HPDE6-E6E7 (cell line): ENCODE results near the gene LPCAT4.
"Not testable (repeated sequence)": the region's sequence is repeated elsewhere in the genome, so short reads cannot be mapped to it uniquely, and the experiment has no call there.

ENCODE experiments used
- DNase-seq: peaks from one replicate; pipeline ENCODE4 v3.0.0; 2011; ENCODE audit warnings: missing footprints; ENCODE audit errors: extremely low spot score

Gene LPCAT4

DNA sequence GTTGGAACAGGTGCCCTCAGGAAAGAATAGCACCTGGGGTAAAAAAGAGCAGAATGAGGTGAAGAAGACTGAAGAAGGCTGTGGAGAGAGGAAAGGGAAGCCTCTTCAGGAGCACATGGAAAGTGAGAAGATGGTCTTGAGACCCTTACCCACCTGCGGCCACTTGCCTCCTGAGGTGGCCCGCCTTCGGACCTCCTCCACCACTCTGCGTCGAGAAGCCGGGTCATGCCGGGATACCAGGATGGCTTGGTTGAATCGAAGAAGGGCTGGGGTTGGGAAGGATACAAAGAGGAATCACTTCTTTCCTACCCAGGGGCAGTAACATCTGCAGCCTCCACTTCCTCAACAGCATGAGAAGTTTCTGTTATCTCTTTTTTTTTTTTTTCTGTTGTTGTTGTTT is 3.0 kb downstream of the LPCAT4 start:
- no peak for DNase-seq

DNA sequence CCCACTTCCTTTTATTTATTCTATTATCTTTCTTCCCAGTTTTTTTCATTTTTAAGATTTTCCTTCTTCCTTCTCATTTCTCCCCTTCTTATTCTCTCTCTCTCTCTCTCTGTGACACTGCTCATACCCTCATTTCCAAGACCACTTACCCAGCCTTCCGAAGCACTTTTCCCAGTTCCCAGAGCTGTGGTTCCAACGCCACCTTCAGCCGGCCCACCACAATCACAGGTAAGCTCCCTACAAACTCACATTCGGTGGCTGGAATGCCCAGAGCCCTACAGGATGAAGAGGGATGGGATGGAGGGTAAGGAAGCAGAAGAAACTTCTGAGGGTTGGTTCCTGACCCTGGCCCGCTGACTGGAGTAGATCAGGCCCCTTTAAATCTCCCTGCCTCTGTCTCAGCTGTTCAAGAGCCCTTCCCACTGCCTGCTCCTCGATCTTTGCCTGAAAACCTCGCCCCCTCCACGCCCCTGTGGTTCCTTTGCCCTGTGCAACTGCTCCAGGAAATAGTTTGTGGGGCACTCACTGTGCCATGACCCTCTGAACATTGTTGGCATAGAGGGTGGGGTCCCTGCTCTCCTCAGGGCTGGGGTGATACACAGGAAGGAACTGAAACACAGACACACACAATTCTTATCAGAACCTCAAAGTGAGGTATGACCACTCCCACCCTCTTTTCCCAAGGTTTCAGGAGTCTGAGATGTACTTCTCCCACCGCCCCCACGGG is 4.8 kb downstream of the LPCAT4 start:
- no peak for DNase-seq

- DNase-seq, result no peak
Measured at GRCh38 chr15:34361278-34361677, 5.7 kb downstream of the LPCAT4 start.

DNA sequence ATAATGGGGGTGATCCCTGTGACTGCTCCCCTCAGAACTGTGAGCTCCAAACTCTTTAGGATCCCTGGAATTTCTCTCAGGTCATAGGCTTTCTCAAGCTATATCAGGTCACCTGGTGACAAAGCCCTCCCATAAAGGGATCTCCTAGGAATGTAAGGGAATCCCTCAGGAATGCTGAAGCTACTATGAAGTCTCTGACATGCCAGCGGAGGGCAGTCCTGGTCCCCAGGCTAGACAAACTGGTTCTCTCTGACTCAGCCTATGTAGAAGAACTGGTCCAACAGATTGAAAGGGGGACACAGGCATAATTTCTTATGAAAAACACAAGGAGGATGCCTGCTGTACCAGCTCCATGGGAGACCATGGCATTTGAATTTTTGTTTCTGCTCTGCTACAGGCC is 6.7 kb downstream of the LPCAT4 start:
- DNase-seq, result peak; percentile 76

- DNase-seq, result peak; percentile 74
Measured at GRCh38 chr15:34359416-34359815, 7.6 kb downstream of the LPCAT4 start.

GRCh38 chr15:34358948-34359347 is 8.0 kb downstream of the LPCAT4 start:
- DNase-seq, result no peak

DNA sequence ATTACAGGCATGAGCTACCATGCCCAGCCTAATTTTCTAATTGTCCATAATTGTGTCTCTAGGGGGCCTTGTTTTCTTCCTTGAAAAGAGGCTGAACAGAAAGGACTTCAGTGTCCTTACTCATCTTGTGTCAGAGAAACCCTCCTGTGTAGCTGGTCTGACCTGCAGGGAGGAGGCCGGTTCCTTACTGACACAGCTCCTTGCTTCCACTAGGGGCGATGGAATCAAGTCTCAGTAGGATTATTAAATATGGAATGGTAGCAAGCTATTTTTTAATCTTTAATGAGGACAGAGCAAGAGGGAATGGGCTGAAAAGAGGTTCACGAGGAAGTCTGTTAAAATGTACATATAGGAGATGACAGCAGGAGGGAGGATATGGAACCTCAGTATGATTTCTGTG is 8.6 kb downstream of the LPCAT4 start:
- DNase-seq, result no peak

DNA sequence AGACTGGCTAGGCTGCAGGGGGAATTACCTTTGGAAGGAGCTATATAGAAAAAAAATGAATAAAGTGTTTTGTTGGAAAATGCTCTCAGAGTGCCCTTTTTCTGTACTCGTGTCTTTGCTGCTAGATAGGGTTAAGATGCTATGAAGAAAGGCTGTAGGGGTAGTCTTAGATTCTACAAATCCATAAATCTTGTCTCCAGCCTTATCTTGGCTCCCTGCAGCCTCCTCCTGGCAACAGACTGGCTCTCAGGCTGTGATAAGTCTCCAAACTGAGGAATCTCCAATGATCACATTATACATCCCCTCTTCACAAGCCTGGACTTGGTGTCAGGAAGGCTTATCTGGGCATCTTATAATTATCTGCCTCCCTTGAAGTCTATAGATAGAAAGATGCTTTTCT is 9.3 kb downstream of the LPCAT4 start:
- no peak for DNase-seq

DNA sequence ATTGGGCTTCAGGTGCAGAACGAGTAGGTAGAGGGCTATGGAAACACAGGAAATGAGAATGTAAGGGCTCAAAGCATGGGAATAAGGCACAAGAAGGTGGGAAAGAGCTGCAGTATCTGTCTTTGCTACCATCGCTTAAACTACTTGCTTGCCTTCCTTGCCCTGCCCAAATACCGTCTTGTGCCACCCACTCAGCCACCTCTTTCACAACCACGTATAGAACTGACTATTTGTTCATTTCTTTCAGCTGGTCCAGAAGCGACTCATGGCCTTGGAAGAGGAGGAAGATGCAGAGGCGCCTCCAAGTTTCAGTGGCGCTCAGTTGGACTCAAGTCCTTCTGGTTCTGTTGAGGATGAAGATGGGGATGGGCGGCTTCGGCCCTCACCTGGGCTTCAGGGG is 11.8 kb downstream of the LPCAT4 start:
- no peak for DNase-seq

GRCh38 chr15:34354286-34354685 is 12.7 kb downstream of the LPCAT4 start:
- no peak for DNase-seq

- DNase-seq, result no peak
Measured at GRCh38 chr15:34353627-34354026, 13.4 kb downstream of the LPCAT4 start.

DNA sequence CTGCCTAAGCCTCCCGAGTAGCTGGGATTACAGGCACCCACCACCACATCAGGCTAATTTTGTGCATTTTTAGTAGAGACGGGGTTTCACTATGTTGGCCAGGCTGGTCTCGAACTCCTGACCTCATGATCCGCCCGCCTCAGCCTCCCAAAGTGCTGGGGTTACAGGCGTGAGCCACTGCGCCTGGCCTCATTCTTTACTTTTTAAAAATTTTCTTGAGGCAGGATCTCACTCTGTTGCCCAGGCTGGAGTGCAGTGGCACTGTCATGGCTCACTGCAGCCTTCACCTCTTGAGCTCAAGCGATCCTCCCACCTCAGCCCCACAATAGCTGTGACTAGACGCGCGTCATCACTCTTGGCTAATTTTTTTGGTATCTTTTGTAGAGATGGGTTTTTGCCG is 14.0 kb downstream of the LPCAT4 start:
- not testable (repeated sequence) for DNase-seq

DNA sequence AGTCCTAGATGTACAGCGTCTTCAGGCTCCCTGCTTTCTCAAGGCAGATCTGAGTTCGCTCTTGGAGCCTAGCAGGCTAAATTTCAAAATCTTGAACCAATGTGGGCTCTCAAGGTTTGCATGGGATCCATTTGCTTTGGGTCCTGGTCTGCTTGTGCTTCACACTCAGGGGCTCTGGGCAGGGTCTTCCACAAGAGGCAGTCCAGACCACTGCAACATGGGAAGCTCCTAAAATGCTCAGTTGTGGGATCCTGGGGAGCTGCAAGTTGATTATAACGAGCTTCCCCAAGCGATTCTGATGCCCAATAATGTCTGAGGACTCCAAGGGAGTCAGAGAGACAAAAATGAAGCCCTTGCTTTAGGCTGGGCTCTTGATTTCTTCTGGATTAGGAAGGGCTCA is 17.2 kb downstream of the LPCAT4 start:
- no peak for DNase-seq

- no peak for DNase-seq
Measured at GRCh38 chr15:34348735-34349300, 18.2 kb downstream of the LPCAT4 start.

DNA sequence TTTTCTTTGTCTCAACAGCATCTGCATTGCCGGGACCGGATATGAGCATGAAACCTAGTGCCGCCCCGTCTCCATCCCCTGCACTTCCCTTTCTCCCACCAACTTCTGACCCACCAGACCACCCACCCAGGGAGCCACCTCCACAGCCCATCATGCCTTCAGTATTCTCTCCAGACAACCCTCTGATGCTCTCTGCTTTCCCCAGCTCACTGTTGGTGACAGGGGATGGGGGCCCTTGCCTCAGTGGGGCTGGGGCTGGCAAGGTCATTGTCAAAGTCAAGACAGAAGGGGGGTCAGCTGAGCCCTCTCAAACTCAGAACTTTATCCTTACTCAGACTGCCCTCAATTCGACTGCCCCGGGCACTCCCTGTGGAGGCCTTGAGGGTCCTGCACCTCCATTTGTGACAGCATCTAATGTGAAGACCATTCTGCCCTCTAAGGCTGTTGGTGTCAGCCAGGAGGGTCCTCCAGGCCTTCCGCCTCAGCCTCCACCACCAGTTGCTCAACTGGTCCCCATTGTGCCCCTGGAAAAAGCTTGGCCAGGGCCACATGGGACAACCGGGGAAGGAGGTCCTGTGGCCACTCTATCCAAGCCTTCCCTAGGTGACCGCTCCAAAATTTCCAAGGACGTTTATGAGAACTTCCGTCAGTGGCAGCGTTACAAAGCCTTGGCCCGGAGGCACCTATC is 18.9 kb downstream of the LPCAT4 start:
- DNase-seq, result no peak

GRCh38 chr15:34342737-34343575 is 24.0 kb downstream of the LPCAT4 start, which contains the start of the genes NOP10 and NUTM1:
Gene NOP10, minus strand, starts transcription at chr15:34343136. Its CDS starts 63 bp downstream, at chr15:34343073.
Gene NUTM1, plus strand, starts transcription at chr15:34343315. Its CDS starts 382 bp downstream, at chr15:34343697.
- DNase-seq, result peak; percentile 62

DNA sequence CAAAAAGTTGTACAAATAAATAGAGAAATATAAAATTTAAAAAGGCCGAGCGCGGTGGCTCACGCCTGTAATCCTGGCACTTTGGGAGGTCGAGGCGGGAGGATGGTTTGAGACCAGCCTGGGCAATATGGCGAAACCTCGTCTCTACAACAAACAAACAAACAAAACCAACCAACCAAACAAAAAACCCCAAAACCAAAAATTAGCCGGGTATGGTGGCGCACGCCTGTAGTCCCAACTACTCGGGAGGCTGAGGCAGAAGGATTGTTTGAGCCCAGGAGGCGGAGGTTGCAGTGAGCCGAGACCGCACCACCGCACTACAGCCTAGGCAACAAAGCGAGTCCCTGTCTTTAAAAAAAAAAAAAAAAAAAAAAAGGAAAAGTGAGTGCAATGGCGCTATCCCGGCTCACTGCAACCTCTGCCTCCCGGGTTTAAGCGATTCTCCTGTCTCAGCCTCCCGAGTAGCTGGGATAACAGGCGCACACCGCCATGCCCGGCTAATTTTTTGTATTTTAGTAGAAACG is 24.7 kb downstream of the LPCAT4 start:
- not testable (repeated sequence) for DNase-seq

- no peak for DNase-seq
Measured at GRCh38 chr15:34341381-34342212, 25.4 kb downstream of the LPCAT4 start.

DNA sequence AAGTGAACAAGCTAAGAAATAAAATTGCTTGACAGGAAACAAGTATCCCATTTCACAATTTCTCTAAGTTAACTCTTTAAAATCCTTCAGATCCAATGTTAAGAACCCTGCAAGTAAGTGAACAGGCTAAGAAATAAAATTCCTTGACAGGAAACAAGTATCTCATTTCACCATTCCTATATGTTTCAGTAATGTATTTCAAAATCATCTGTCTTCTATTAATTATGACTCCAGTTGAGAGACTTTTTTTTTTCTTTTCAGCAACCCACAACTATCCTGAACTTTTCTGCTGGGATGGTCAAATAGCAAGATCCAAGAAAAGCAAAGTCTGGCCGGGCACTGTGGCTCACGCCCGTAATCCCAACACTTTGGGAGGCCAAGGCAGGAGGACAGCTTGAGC is 27.1 kb downstream of the LPCAT4 start:
- no peak for DNase-seq

DNA sequence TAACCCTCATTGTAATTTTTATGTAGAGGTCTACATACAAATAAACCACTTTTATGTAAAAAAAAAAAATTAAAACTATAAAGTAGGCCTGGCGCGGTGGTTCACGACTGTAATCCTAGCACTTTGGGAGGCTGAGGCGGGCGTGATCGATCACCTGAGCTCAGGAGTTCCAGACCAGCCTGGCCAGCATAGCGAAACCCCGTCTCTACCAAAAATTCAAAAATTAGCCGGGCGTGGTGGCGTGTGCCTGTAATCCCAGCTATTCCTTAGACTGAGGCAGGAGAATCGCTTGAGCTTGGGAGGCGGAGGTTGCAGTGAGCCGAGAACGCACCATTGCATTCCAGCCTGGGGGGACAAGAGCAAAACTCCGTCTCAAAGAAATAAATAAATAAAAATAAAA is 28.6 kb downstream of the LPCAT4 start:
- no peak for DNase-seq
